HepG2 (cell line): ENCODE results near the gene TYMP. TPM values are rescaled to one million over a fixed set of nuclear protein-coding genes. Genes with fewer than 3 reads are reported as not detected.

Experiments
- ARNT ChIP-seq: fragments of 450-650 bp; IDR thresholded peaks from 2 replicates; pipeline ENCODE4 v1.6.1; 2017
- CEBPZ ChIP-seq: IDR thresholded peaks from 2 replicates; pipeline ENCODE4 v1.6.1; 2012; ENCODE audit warnings: low read length, improper control_type of control experiment
- FOXP4 ChIP-seq: sonication (generic); formaldehyde crosslinking; IDR thresholded peaks from 2 replicates; pipeline ENCODE4 v1.4.0; 2020; ENCODE audit warnings: missing genetic modification reagents
- HMG20B ChIP-seq: conservative IDR thresholded peaks from 2 replicates; pipeline ENCODE4 v1.6.1; 2016; ENCODE audit warnings: missing genetic modification reagents, missing compliant biosample characterization
- ISX ChIP-seq: sonication (generic); formaldehyde crosslinking; conservative IDR thresholded peaks from 2 replicates; pipeline ENCODE4 v1.5.0; 2020; ENCODE audit warnings: missing genetic modification reagents
- KDM2A ChIP-seq: sonication (generic); formaldehyde crosslinking; IDR thresholded peaks from 2 replicates; pipeline ENCODE4 v1.4.0; 2020; ENCODE audit warnings: low read depth, missing genetic modification reagents, borderline replicate concordance
- MYNN ChIP-seq: sonication (generic); formaldehyde crosslinking; IDR thresholded peaks from 2 replicates; pipeline ENCODE4 v1.4.0; 2020; ENCODE audit warnings: mild to moderate bottlenecking, low read depth, missing genetic modification reagents
- NRL ChIP-seq: sonication (generic); formaldehyde crosslinking; IDR thresholded peaks from 2 replicates; pipeline ENCODE4 v1.5.0; 2020; ENCODE audit warnings: missing genetic modification reagents, mild to moderate bottlenecking, moderate library complexity, borderline replicate concordance
- SAFB2 ChIP-seq: sonication (generic); formaldehyde crosslinking; IDR thresholded peaks from 2 replicates; pipeline ENCODE4 v1.5.1; 2020; ENCODE audit warnings: missing genetic modification reagents, low read depth, mild to moderate bottlenecking, borderline replicate concordance
- SP4 ChIP-seq: sonication (generic); formaldehyde crosslinking; IDR thresholded peaks from 2 replicates; pipeline ENCODE4 v1.8.1; 2023; ENCODE audit warnings: mild to moderate bottlenecking, missing genetic modification reagents
- SRSF9 ChIP-seq: fragments of 200-400 bp; formaldehyde crosslinking; IDR thresholded peaks from 2 replicates; pipeline ENCODE4 v1.6.1; 2018; ENCODE audit warnings: borderline replicate concordance, mild to moderate bottlenecking, low read depth, low read length; ENCODE audit not compliant: insufficient read depth, poor library complexity, severe bottlenecking
- ZFP37 ChIP-seq: sonication (generic); formaldehyde crosslinking; IDR thresholded peaks from 2 replicates; pipeline ENCODE4 v1.4.0; 2020; ENCODE audit warnings: missing genetic modification reagents, borderline replicate concordance
- ZNF17 ChIP-seq: sonication (generic); formaldehyde crosslinking; IDR thresholded peaks from 2 replicates; pipeline ENCODE4 v1.5.0; 2020; ENCODE audit warnings: mild to moderate bottlenecking, missing genetic modification reagents
- ZNF367 ChIP-seq: sonication (generic); formaldehyde crosslinking; IDR thresholded peaks from 2 replicates; pipeline ENCODE4 v1.4.0; 2020; ENCODE audit warnings: missing genetic modification reagents, borderline replicate concordance
- ZNF670 ChIP-seq: sonication (generic); formaldehyde crosslinking; IDR thresholded peaks from 2 replicates; pipeline ENCODE4 v1.8.0; 2022; ENCODE audit warnings: mild to moderate bottlenecking, missing genetic modification reagents, borderline replicate concordance
- ZSCAN5A ChIP-seq: sonication (generic); formaldehyde crosslinking; IDR thresholded peaks from 2 replicates; pipeline ENCODE4 v1.8.0; 2022; ENCODE audit warnings: mild to moderate bottlenecking, missing genetic modification reagents, borderline replicate concordance
- polyA plus RNA-seq, 8 experiments: library from polyadenylated mRNA; depleted of rRNA in 3 of 8; stranded (reverse) in 7 of 8; unstranded in 1 of 8; fragments of >200 nt; fragmentation: Illumina TruSeq in 4 of 8; extraction: Trizol in 4 of 8; gene quantifications; 2 replicates each; pipeline versions ENCODE4 v1.2.1 to v1.2.3, GENCODE V29; 2011 to 2016; ENCODE audit warnings: low read depth in 4 of 8, missing spikeins in 1 of 8, mixed read lengths in 1 of 8; ENCODE audit not compliant: insufficient read depth in 1 of 8
- total RNA-seq, 5 experiments: library from RNA; depleted of rRNA; stranded (reverse); fragments of >200 nt; fragmentation: Illumina TruSeq; extraction: Trizol; gene quantifications; 2 replicates each; pipeline ENCODE4 v1.2.3, GENCODE V29; 2016; ENCODE audit warnings: low read depth in 1 of 5
- TF ChIP-seq, protein P1 (sequence below): sonication (generic); formaldehyde crosslinking; IDR thresholded peaks from 2 replicates; pipeline ENCODE4 v1.5.0; 2020; ENCODE audit warnings: mild to moderate bottlenecking, missing genetic modification reagents, moderate library complexity
- TF ChIP-seq, protein P2 (sequence below): sonication (generic); formaldehyde crosslinking; IDR thresholded peaks from 2 replicates; pipeline ENCODE4 v1.4.0; 2020; ENCODE audit warnings: missing genetic modification reagents

TYMP gene
- total and polyA plus RNA-seq, 2 of the 13 experiments (the other 11 are each of a cell fraction or from before 2014, with no cell fraction given), result 3.9 to 4.3 TPM

DNA sequence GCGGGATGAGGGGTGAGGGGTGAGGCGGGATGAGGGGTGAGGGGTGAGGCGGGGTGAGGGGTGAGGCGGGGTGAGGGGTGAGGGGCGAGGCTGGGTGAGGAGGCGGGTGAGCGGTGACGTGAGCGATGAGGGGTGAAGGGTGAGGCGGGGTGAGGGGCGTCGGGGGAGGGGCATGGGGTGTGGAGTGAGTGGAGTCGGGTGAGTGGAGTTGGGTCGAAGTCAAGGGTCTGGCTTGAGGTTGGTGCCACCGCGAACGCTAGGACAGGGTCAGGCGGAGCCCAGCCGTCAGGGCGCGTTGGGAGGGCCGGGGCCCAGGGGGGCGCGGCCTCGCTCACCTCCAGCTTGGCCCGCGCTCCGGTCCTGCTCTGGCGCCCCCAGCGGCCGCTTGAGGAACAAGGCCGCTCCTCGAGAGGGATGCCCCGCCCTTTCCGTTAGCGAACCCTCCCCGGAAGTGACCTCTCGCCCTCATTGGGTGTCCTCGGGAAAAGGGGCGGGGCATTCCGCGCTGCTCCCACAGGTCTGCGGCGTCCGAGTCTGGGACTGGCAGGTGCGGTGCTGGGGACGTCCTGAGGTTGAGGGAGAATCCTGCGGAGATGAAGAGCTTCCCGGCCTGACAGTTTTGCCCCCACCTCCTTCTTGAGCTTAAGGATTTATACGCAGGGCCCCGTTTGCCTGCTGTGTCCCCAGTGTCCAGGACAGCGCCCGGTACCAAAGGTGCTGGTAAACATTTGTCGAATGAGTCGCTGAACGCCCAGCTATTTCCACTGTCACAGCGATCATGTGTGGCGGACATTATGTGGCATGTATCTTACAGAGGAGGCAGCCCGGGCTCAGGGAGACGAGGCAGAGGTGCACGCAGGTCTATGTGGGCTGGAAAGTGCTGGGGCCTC is 33.0 kb upstream of the TYMP start, which contains the start of gene SYCE3 (continued):
- TF ChIP-seq CEBPZ (no peak), ARNT (no peak), ZNF670 (CRISPR knock-in tag) (no peak), NRL (CRISPR knock-in tag) (no peak; the same call in 1 of the 2 replicates), KDM2A (CRISPR knock-in tag) (peak; percentile 82), SAFB2 (CRISPR knock-in tag) (no peak), FOXP4 (CRISPR knock-in tag) (peak; percentile 12; the same call in 1 of the 2 replicates), ZNF367 (CRISPR knock-in tag) (no peak), ZSCAN5A (no peak), HMG20B (CRISPR knock-in tag) (no peak), ISX (CRISPR knock-in tag) (no peak), ZNF17 (CRISPR knock-in tag) (no peak), MYNN (CRISPR knock-in tag) (no peak), SP4 (CRISPR knock-in tag) (peak; percentile 95), SRSF9 (no peak), ZFP37 (CRISPR knock-in tag) (no peak)
- TF ChIP-seq, protein P1, sequence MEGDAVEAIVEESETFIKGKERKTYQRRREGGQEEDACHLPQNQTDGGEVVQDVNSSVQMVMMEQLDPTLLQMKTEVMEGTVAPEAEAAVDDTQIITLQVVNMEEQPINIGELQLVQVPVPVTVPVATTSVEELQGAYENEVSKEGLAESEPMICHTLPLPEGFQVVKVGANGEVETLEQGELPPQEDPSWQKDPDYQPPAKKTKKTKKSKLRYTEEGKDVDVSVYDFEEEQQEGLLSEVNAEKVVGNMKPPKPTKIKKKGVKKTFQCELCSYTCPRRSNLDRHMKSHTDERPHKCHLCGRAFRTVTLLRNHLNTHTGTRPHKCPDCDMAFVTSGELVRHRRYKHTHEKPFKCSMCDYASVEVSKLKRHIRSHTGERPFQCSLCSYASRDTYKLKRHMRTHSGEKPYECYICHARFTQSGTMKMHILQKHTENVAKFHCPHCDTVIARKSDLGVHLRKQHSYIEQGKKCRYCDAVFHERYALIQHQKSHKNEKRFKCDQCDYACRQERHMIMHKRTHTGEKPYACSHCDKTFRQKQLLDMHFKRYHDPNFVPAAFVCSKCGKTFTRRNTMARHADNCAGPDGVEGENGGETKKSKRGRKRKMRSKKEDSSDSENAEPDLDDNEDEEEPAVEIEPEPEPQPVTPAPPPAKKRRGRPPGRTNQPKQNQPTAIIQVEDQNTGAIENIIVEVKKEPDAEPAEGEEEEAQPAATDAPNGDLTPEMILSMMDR (CRISPR knock-in tag), result peak; percentile 95
- TF ChIP-seq, protein P2, sequence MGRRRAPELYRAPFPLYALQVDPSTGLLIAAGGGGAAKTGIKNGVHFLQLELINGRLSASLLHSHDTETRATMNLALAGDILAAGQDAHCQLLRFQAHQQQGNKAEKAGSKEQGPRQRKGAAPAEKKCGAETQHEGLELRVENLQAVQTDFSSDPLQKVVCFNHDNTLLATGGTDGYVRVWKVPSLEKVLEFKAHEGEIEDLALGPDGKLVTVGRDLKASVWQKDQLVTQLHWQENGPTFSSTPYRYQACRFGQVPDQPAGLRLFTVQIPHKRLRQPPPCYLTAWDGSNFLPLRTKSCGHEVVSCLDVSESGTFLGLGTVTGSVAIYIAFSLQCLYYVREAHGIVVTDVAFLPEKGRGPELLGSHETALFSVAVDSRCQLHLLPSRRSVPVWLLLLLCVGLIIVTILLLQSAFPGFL (CRISPR knock-in tag), result no peak
